B cell (primary cell): ENCODE results near the gene LRR1. TPM values are rescaled to one million over a fixed set of nuclear protein-coding genes. Genes with fewer than 3 reads are reported as not detected.

Source experiments
- ATAC-seq: fragments of 200-7000 bp; cut with Tn5 transposase; one replicate; pipeline ENCODE4 v1.10.0; 2021; ENCODE audit warnings: low read depth, mild to moderate bottlenecking, moderate number of reproducible peaks, moderate library complexity
- CTCF ChIA-PET: fragments of 350-600 bp; sonication (Branson Sonifier 250); formaldehyde crosslinking; loops from one replicate; lab custom pipeline; 2021; ENCODE audit warnings: antibody characterized with exemption, inconsistent platforms; lab: Charles Lee
- POLR2A ChIA-PET: fragments of 350-600 bp; sonication (Branson Sonifier 250); formaldehyde crosslinking; loops from one replicate; lab custom pipeline; 2021; ENCODE audit warnings: antibody characterized with exemption; lab: Charles Lee
- DNase-seq: peaks from one replicate; pipeline ENCODE4 v3.0.0; 2013
- H2AFZ ChIP-seq: 2 replicates; pipeline ENCODE4 v1.6.1; 2012; ENCODE audit warnings: mild to moderate bottlenecking, low read depth, low read length; ENCODE audit not compliant: insufficient read depth, poor library complexity, severe bottlenecking
- H3K27ac ChIP-seq, 2 donors: 1 replicate in 1 of 2; 2 replicates in 1 of 2; pipeline ENCODE4 v1.5.1; 2012 to 2013; ENCODE audit warnings: low read length in 2 of 2, mild to moderate bottlenecking in 2 of 2, moderate library complexity in 1 of 2
- H3K27me3 ChIP-seq, 4 experiments: fragments of 200-600 bp in 1 of 4; sonication (generic) in 1 of 4; replicated peaks in 1 of 4; 1 replicate in 2 of 4; 2 replicates in 2 of 4; pipeline versions ENCODE4 v1.6.1 to v1.7.0; 2013 to 2016; ENCODE audit warnings: low read length in 3 of 4, mild to moderate bottlenecking in 2 of 4, mixed read lengths in 1 of 4, moderate library complexity in 1 of 4; ENCODE audit not compliant: insufficient read depth in 4 of 4, control insufficient read depth in 3 of 4; ENCODE audit errors: control extremely low read depth in 1 of 4
- H3K36me3 ChIP-seq, 2 experiments: replicated peaks in 1 of 2; 1 replicate in 1 of 2; 2 replicates in 1 of 2; pipeline versions ENCODE4 v1.6.1 to v1.7.1; 2013; ENCODE audit warnings: low read length in 1 of 2; ENCODE audit not compliant: insufficient read depth in 2 of 2, control insufficient read depth in 1 of 2; ENCODE audit errors: control extremely low read depth in 1 of 2, extremely low read depth in 1 of 2
- H3K4me1 ChIP-seq, 2 donors: fragments of 200-600 bp in 1 of 2; sonication (generic) in 1 of 2; 1 replicate in 1 of 2; 2 replicates in 1 of 2; pipeline versions ENCODE4 v1.5.1 to v1.6.1; 2013 to 2017; ENCODE audit warnings: low read length in 2 of 2; ENCODE audit not compliant: control insufficient read depth in 2 of 2, insufficient read depth in 2 of 2
- H3K4me2 ChIP-seq: replicated peaks from 2 replicates; pipeline ENCODE3; 2012; ENCODE audit warnings: mild to moderate bottlenecking, low read depth, low read length; ENCODE audit not compliant: poor library complexity, severe bottlenecking
- H3K4me3 ChIP-seq, 5 experiments: fragments of 200-600 bp in 1 of 5; sonication (generic) in 1 of 5; 1 replicate in 3 of 5; 2 replicates in 2 of 5; pipeline versions ENCODE4 v1.5.1 to v1.7.0; 2011 to 2016; ENCODE audit warnings: low read length in 4 of 5, mild to moderate bottlenecking in 4 of 5, low read depth in 2 of 5, control low read depth in 1 of 5, moderate library complexity in 1 of 5; ENCODE audit not compliant: insufficient read depth in 1 of 5; ENCODE audit errors: control extremely low read depth in 1 of 5, extremely low read depth in 1 of 5
- H3K79me2 ChIP-seq: fragments of 200-600 bp; sonication (generic); one replicate; pipeline ENCODE4 v1.6.0; 2016; ENCODE audit warnings: low read length; ENCODE audit not compliant: control insufficient read depth, insufficient read depth
- H3K9ac ChIP-seq: fragments of 200-600 bp; sonication (generic); 2 replicates; pipeline ENCODE4 v1.6.1; 2017; ENCODE audit warnings: mild to moderate bottlenecking, low read length, moderate library complexity
- H3K9me3 ChIP-seq, 3 donors: one replicate each; pipeline versions ENCODE4 v1.6.1 to v1.7.1; 2013; ENCODE audit warnings: low read length in 2 of 3; ENCODE audit not compliant: control insufficient read depth in 2 of 3, insufficient read depth in 1 of 3; ENCODE audit errors: control extremely low read depth in 1 of 3
- H4K20me1 ChIP-seq: 2 replicates; pipeline ENCODE4 v1.6.0; 2012; ENCODE audit warnings: mild to moderate bottlenecking, low read length; ENCODE audit not compliant: insufficient read depth, control insufficient read depth, poor library complexity, severe bottlenecking
- H3K27ac Mint-ChIP-seq: one replicate; pipeline ENCODE4 v1.8.0; 2021; ENCODE audit warnings: mixed read lengths
- H3K27me3 Mint-ChIP-seq: one replicate; pipeline ENCODE4 v1.8.0; 2021; ENCODE audit warnings: mixed read lengths
- H3K4me1 Mint-ChIP-seq: one replicate; pipeline ENCODE4 v1.8.0; 2021; ENCODE audit warnings: mixed read lengths
- H3K4me3 Mint-ChIP-seq: one replicate; pipeline ENCODE4 v1.8.0; 2021; ENCODE audit warnings: mixed read lengths
- H3K9me3 Mint-ChIP-seq: one replicate; pipeline ENCODE4 v1.8.0; 2022; ENCODE audit warnings: mixed read lengths; ENCODE audit not compliant: insufficient read depth
- CTCF ChIP-seq: fragments of 200-600 bp; IDR thresholded peaks from one replicate; pipeline ENCODE4 v1.8.0; 2022; ENCODE audit warnings: antibody characterized with exemption, mild to moderate bottlenecking
- EZH2 ChIP-seq: IDR thresholded peaks from 2 replicates; pipeline ENCODE4 v1.6.1; 2012; ENCODE audit warnings: borderline replicate concordance, low read depth, mild to moderate bottlenecking, moderate library complexity, low read length; ENCODE audit not compliant: insufficient read depth, poor library complexity, severe bottlenecking
- WGBS: methylation state at CpG from one replicate; pipeline ENCODE4 v1.1.5; 2013; ENCODE audit warnings: missing lambda C conversion rate; ENCODE audit not compliant: insufficient coverage; 5-methylcytosine and 5-hydroxymethylcytosine counted together
- intact Hi-C: fragments of 100-400 bp; cut with micrococcal nuclease; formaldehyde crosslinking; loops from one replicate; pipeline ENCODE4 v1.10.0; 2022
- polyA plus RNA-seq: library from polyadenylated mRNA; depleted of rRNA; stranded (reverse); fragments of >200 nt; gene quantifications from 2 replicates; pipeline ENCODE4 v1.2.3, GENCODE V29; 2012
- total RNA-seq, 2 donors: library from RNA; stranded (reverse); fragments of 120-200 nt in 1 of 2; gene quantifications; 1 replicate in 1 of 2; 2 replicates in 1 of 2; pipeline versions ENCODE4 v1.2.3 to v1.2.4, GENCODE V29; 2013 to 2022

The LRR1 gene
- total and polyA plus RNA-seq, 2 donors (not counting 1 experiment from before 2014, with no cell fraction given): 3.5 to 10.3 TPM

GRCh38 chr14:49581209-49582112 is 17.3 kb upstream of the LRR1 start:
- Histone ChIP-seq H4K20me1 (peaks cover 55% of the 10 kb centered on the region), H3K4me1 (peaks cover 17 to 24% of the 10 kb centered on the region in 2 donors), H3K4me2 (no peak overlapping the region), H3K79me2 (peaks cover 87% of the 10 kb centered on the region), H3K27ac (peak overlapping the region in 1 of 2 donors; percentile 26), H3K27me3 (no peaks in the 10 kb centered on the region), H3K9ac (no peak overlapping the region), H2AFZ (no peak overlapping the region), H3K36me3 (peaks cover 16 to 37% of the 10 kb centered on the region in 2 experiments), H3K9me3 (no peaks in the 10 kb centered on the region), H3K4me3 (no peak overlapping the region)
- TF ChIP-seq EZH2: no peak
- TF ChIP-seq CTCF: no peak
- ATAC-seq (no peak), DNase-seq (no peak)
- ChIA-PET CTCF (interaction anchor here (1.4 kb wide), 1 partner anchor 120 kb away, joined by 3 read pairs; no protein-coding TSS in a partner anchor), POLR2A (interaction anchor here (0.6 kb wide), 1 partner anchor 227 kb away, joined by 9 read pairs; no protein-coding TSS in a partner anchor)
- Mint-ChIP-seq H3K4me3 (no peak overlapping the region), H3K9me3 (no peaks in the 10 kb centered on the region), H3K27me3 (no peaks in the 10 kb centered on the region), H3K27ac (peak overlapping the region; percentile 32), H3K4me1 (peaks cover 53% of the 10 kb centered on the region)
- WGBS: 90% methylated on average over 7 of the region's 9 CpGs
- intact Hi-C loops: loop anchor here (10.0 kb wide), 1 partner anchor 953 kb away; the partner anchor contains the start of gene MAP4K5
